NCI-H510A treated with DMSO at 0.1 percent for 48 hours (cell line): Measurements from ENCODE around the gene PEMT.

Experiments used
- DNase-seq: peaks from one replicate; lab custom pipeline; 2025; lab: John Stamatoyannopoulos, UW

Gene PEMT

GRCh38 chr17:17553217-17554195, 38.0 kb downstream of the PEMT start:
- no peak for DNase-seq

DNA sequence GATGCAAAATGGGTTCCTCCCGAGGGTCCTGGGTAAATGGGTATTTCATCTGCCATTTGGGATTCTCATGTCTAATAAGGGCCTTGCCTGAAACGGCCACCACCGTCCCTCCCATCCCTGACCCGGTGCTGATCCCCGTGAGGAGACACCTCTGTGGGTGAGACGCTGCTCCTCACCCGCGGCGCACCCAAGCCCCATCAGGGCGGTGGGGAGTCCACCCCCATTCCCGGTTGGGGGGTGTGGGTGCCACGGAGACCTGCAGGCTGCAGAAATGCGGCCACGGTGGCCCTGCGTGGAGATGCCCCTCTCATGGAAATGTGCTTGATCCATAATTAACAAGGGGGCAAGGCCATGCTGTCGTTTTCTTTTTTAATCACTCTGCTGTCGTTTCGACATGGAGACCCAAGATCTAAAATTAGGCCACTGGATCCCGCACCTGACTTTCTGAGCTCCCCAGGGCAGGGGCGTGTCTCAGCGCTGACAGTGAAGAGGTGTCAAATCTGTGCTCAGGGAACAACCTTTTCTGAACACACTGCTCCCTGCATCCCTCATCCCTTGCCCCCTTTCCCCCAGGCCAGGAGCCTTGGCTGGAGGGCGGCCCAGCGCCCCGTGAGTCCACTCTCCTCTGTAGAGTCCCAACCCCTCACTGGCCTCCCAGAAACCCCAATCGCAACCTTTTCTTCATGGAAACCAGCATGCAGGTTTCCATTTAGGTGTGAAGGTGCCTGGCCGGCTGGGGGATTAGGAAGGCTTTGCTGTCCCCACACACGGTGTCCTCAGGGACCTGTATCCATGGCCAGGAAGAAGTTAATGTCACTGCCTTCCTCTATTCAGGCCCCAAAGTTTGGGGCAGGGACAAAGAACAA, 38.9 kb downstream of the PEMT start:
- no peak for DNase-seq

DNA sequence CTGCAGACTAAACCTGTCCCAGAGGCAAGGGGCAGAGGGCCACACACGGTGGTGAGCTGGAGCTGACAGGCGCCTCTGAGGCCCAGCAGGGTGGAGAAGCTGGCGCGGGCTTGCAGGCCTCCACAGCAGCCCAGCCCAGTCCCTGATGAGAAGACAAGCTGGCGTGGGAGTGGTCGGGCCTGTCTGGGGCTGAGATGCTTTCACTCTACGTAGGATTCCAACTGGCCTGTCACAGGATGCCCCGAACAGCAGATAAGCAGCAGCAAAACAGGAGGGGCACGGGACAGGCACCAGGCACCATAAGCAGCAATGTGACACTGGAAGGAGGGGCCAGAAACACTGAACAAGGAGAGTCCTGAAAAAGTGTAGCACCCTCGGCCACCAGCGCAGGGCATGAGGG, 40.1 kb downstream of the PEMT start:
- no peak for DNase-seq

GRCh38 chr17:17549732-17550366, 41.7 kb downstream of the PEMT start:
- no peak for DNase-seq

DNA sequence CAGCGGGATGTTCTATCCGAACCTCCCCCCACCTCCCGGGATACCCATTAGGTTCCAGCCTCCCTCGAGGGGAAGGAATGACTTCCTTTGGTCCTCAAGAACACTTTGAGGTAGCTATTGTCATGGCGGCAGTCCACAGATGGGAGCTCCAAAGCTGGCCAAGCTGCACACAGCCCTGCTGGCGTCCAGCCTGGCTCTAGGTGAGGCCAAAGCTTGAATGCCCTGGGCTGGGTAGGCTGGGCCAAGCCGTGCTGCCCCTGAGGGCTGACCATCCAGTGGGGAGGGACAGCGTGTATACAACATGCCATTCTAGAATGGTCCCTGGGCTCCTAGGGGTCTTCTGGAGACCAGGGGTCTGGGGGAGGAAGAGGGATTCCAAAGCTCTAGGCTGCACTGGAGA, 43.5 kb downstream of the PEMT start:
- no peak for DNase-seq

- no peak for DNase-seq
Observed at GRCh38 chr17:17547210-17547764, 44.2 kb downstream of the PEMT start.

DNA sequence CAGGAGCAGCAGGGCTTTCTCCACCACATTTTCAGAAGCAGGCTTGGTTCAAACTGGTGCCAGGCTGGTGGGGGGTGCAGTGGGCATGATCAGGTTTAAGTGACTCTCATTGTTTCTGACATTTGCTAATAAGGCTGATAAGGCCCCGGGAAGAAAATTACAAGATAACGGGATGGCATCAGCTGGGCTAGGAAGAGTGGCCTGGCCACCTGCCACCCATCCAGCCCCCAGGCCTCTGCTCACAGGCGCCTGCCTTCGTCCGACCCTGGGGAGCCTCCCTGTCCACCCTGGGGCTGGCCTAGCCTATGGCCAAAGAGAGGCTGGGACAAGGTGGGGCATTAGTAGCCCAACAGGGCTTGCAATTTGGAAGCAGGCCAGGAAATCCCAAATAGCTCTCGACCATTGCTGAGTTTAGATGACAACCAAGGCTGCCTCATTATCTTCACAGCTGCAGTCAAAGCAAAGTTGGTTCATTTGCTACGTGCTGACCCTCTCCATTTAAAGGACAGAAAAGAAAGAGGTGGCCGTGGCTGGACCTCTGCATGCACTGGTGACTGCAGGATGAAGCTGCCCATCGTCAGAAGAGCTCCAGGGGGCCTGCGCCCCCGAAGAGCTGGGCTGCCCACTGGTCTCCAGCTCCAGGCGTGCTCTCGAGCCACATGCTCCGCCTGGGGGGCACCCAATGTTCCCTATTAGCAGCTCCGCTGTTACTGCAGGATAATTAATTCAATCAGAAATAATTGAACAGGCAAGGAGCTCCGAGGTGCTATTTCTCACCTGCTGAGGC, 44.9 kb downstream of the PEMT start:
- no peak for DNase-seq

GRCh38 chr17:17545984-17546383, 45.5 kb downstream of the PEMT start:
- no peak for DNase-seq

DNA sequence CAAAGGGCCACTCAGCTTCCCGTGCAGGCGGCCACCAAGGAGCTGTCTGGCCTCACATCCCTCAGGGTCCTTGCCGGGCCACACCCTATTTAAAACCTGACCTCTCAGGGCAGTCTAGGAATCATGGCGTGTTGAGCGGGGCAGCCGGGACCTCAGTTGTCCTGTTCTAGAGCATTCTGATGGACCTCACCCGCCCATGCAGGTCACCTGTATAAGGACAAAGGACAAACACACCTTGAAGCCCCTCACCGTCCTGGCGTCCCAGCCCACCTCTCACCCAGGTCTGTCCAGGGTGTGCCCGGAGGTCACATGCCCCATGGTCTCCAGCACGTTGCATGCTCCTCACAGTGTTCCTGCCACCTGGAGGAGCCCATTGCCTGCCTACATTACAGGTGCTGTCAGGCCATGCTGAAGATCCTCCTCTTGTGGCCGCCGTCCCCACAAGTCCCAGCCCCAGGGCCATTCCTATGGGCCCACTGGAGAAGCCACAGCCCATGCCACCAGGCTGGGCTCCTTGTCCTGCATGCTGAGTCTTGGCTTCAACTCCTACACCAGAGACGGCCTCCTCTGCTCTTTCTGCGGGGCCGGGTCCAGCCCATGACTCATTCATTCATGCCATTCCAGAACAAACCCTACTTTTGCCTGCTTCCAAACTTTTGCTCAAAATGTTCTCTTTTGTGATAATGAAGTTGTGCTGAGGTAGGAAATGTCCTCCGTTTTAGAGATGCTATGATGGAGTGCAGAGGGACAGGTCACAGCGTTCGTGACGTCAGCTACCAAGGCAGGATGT, 46.3 kb downstream of the PEMT start:
- DNase-seq: no peak

DNA sequence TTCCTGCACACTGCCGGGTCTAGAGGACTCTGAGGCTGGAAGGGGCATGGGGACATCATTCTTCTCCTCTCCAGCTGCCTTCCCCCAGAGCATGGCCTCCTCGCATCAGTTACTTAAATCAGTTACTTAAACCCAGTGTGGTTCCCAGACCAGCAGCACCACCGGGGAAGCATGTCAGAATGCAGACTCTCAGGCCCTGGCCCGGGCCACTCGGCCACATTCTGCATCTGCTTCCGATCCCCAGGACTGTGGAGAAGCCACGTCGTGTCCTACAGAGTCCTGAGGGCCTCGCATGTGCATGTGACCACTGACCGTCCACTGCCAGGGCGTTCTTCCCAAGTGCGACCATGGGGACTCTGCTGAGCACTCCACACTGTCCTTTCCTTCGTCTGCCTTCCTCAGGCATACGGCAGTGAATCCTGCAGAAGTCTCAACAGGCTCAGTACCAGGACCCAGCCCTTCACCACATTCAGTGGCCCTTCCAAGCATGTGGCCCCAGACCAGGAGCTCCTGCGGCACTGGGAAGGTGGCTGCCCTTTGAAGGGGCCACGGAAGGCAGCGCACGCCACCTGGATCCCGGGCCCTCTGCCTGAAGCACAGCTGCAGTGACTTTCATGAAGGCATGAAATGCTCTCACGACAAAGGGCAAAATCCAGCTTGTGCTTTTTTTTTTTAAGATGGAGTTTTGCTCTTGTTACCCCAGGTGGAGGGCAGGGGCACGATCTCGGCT, 48.4 kb downstream of the PEMT start:
- no peak for DNase-seq

DNA sequence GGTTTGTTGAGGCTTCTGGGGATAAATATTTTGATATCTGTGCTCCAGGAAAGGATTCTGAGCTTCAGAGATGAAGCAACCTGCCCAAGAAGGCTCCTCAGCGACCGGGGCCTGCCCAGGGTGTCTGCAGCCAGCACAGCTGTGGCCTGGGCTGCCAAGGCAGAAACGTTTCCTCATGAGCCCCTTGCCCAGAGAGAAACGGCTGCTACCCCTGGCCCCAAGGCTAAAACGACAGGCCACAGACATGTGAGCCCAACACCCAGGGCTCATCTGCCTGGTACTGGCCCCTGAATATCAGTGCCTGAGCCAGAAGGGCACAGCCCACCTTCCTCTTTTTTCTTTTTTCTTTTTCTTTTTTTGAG, 49.9 kb downstream of the PEMT start:
- DNase-seq: no peak

GRCh38 chr17:17540935-17541639, 50.4 kb downstream of the PEMT start:
- no peak for DNase-seq

GRCh38 chr17:17540278-17540906, 51.1 kb downstream of the PEMT start:
- DNase-seq: no peak

DNA sequence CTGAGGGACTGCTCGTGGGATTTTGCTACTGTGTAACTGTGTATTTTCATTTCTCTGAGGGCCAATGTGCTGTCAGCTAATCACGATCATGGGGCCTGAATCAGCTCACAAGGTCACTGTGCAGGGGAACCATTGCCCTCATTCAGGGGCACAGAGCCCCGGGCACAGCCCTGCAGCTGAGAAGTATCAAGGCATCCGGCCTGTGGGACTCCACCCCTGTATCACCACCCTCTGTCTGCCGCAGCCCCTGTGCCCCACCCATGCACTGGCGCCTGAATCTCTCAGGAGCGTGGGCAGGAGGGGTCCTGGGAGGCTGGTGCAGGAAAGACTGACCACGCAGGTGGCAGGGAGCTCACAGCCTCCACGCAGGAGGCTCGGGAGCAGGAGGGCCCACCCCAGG, 51.9 kb downstream of the PEMT start:
- no peak for DNase-seq

DNA sequence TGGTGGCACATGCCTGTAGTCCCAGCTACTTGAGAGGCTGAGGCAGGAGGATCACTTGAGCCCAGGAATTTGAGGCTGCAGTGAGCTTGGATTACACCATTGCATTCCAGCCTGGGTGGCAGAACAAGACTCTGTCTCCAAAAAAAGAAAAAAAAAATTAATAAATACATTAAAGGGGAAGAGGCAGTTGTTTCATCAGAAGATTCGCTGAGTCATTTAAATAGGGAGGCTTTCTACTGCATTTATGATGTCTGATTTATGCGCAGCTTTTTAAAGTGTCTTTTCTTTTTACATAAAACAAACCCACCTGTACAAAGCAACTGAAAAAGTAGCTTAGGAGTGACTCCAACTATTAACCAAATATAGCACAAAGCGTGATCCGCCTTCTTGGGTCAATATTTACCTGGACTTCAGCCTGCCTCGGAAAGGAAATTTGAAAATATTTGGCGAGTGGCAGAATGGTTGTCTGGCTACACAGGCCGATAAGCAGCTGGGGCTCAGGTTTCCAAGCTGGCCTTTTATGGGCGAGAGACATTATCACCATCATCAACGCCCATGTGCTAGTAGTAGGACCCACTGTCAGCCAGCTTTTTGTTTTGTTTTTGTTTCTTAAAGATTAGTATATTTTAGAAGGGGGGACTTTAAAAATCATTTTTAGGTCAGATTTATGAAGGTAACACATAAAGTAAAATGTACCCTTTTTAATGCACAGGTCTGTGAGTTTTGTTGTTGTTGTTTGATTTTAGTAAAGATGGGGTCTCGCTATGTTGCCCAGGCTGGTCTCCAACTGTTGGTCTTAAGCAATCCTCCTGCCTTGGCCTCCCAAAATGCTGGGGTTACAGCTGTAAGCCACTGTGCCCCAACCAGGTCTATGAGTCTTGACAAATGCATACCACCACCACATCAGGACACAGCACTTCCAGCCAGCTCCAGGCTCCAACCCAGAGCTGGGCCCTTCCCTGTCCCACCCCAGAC, 52.8 kb downstream of the PEMT start:
- DNase-seq: peak; percentile 97

- no peak for DNase-seq
Observed at GRCh38 chr17:17537311-17538099, 54.0 kb downstream of the PEMT start.

DNA sequence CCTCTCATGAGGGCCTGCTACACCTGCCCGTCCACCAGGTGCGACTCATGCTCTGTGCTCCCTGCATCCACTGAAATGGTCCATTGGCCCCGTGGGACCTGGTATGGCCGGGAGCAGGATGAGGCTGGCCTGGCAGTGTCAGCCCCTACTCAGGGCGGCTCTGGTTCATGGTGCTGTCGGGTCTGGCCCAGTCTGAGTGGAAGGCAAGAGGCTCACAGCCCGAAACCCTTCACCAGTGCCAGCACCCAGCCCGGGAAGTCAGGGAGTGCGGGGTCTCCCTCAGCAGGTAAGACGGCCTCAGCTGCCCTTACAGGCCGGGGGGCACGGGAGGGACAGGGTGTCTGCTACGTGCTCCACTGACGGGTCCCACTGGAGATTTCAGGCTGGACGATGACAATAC, 54.8 kb downstream of the PEMT start:
- DNase-seq: no peak
